Measurements from ENCODE around the gene TMEM203.
A peak's percentile ranks its signal among the peaks of the same experiment; 100 is the strongest.

The TMEM203 gene

DNA sequence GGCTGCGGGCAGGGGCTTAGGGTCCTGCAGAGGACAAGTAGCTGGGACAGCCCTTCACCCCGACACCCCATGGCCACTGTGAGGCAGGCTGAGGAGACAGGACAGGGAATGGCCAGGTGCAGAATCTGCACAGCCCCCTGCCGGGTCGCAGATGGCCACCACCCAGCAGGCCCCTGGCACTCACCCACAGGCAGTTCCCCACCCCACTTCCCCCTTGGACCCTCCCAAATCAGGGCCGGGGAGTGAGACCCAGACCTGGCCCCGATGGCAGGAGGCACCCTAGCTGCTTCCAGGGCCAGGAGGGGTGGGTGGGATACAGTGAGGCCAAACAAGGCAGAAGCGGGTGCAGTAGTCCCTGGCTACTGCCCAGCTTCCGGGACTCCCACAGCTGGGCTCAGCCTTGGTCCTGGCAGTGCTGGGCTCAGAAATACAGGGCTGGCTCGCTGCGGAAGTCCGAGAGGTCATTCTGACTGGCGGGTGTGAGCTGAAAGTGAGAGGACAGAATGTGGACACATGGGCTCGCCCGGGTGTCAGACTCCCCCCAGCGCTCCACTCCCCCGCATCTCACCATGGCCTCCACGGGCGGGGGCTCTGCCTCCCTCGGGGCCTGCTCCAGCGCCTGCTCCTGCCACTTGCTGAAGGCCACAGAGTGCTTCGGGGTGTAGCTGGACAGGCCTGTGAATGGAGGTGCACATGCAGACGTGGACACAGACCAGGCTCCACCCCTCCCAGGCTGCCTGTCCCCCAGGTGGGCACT lies 13.6 kb downstream of the TMEM203 start:
- H3K27ac ChIP-seq, result no peak overlapping the region
- TF ChIP-seq, protein P1, sequence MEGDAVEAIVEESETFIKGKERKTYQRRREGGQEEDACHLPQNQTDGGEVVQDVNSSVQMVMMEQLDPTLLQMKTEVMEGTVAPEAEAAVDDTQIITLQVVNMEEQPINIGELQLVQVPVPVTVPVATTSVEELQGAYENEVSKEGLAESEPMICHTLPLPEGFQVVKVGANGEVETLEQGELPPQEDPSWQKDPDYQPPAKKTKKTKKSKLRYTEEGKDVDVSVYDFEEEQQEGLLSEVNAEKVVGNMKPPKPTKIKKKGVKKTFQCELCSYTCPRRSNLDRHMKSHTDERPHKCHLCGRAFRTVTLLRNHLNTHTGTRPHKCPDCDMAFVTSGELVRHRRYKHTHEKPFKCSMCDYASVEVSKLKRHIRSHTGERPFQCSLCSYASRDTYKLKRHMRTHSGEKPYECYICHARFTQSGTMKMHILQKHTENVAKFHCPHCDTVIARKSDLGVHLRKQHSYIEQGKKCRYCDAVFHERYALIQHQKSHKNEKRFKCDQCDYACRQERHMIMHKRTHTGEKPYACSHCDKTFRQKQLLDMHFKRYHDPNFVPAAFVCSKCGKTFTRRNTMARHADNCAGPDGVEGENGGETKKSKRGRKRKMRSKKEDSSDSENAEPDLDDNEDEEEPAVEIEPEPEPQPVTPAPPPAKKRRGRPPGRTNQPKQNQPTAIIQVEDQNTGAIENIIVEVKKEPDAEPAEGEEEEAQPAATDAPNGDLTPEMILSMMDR (IDR thresholded peaks at IDR 0.05), result no peak
- no peak for TF ChIP-seq ZFX (IDR thresholded peaks at IDR 0.05; ENCODE audit: borderline replicate concordance)

DNA sequence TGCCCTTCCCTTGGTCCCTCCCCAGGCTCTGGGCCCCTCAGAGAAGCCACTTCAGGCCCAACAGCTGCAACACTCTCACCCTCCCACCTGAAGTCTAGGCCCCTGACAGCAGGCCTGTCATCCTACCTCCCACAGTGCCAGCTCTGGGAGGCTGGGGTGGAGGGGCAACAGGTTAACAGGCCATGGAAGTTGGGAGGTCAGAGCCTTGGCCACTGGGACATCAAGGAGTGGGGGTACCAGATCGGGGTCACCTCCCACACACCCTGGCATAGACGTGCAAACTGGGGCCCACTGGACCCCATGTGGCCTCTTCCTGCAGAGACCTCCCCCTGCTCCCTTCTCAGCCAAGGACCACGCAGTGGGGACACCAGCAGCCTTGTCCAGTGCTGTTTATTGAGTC lies 14.2 kb downstream of the TMEM203 start:
- TF ChIP-seq, protein P1 (IDR thresholded peaks at IDR 0.05), result no peak
- no peak for TF ChIP-seq ZFX (IDR thresholded peaks at IDR 0.05; ENCODE audit: borderline replicate concordance)
- peak overlapping the region; percentile 99 for H3K27ac ChIP-seq

- TF ChIP-seq, protein P1 (IDR thresholded peaks at IDR 0.05), result peak; percentile 42
- no peak for TF ChIP-seq ZFX (IDR thresholded peaks at IDR 0.05; ENCODE audit: borderline replicate concordance)
- H3K27ac ChIP-seq, result peak overlapping the region; percentile 99
Observed at GRCh38 chr9:137190315-137190856, 15.1 kb downstream of the TMEM203 start.

DNA sequence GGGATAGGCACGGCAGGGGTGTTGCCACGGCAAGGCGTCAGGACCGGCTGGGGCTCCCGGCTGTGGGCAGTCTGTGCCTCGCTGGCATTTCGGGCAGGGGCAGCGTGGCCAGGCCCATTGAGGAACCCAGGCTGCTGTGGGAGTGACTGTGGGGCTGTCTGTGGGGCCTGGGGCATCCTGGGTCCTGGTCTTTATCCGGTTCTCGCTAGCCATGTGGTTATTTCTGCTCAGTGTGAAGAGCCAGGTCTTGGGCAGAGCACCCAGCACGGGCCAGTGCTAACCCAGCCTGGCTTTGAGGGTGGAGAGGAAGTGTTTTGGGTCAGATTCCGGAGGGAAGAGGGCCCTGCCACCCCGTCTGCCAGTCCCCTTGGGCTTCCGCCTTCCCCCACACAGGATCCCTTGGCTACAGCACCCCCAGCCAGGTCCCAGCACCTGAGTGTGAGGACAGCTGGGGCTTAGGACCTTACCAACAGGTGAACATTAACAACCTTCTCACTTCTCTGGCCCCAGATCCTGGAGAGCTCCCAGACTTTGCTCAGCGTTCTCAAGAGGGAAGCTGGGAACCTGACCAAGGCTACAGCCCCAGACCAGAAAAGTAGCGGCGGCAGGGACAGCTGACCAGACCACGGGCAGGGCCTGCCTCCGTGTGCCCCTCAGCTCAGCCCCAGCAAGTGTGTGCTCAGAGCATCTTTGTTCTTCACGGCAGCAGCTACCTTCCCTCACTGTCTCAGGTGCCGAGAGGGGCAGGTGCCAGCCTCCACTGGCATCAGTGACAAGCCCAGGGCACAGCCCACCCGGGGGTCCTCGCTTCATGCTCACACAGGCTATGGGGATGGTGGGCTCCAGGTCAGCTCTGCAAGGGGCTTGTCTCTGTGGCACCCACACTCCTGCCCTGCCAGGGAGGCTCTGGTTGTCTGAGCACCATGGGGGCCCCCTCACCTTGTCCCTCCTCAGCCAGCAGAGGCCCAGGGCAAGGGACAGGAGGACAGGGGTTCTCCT lies 15.9 kb downstream of the TMEM203 start:
- peak overlapping the region; percentile 99 for H3K27ac ChIP-seq
- TF ChIP-seq, protein P1 (IDR thresholded peaks at IDR 0.05), result no peak
- TF ChIP-seq ZFX (IDR thresholded peaks at IDR 0.05; ENCODE audit: borderline replicate concordance), result no peak

DNA sequence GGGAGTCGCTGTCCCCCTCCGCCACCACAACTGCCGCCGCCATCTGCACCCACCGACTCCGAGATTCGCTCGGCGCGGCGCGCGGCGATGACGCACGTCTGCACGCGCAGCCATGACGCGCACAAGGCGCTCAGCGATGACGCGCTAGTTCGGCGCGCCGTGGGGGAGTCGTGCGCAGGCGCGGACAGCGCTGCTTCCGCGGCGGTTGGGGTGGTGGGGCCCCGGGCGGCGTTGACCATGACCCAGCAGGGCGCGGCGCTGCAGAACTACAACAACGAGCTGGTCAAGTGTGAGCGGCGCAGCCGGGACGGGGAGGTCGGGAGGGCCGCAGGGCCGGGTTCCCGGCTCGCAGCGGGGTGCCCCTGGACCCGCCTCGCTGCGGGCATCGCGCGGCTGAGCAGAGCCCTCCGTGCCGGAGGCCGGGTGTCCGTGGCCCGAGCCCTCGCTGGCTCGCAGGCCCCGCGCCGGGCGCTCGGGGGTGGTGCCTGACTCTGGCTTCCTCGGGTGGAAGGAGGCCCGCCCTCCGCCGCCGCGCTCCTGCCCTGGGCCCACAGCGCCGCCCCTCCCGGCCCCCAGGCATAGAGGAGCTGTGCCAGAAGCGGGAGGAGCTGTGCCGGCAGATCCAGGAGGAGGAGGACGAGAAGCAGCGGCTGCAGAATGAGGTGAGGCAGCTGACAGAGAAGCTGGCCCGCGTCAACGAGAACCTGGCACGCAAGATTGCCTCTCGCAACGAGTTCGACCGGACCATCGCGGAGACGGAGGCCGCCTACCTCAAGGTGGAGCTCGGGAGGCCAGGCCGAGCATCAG lies 16.8 kb downstream of the TMEM203 start, which contains the start of the genes ANAPC2 and SSNA1:
Gene ANAPC2, minus strand, starts transcription at position 71 of the 807 bp plus-strand sequence. Its CDS starts 28 bp downstream, at position 43.
Gene SSNA1, plus strand, starts transcription at position 187 of the 807 bp plus-strand sequence. Its CDS starts 51 bp downstream, at position 238.
- TF ChIP-seq, protein P1 (IDR thresholded peaks at IDR 0.05), result peak; percentile 59
- TF ChIP-seq ZFX (IDR thresholded peaks at IDR 0.05; ENCODE audit: borderline replicate concordance), result no peak
- peak within 1 kb of the TSS; percentile 99 for H3K27ac ChIP-seq

DNA sequence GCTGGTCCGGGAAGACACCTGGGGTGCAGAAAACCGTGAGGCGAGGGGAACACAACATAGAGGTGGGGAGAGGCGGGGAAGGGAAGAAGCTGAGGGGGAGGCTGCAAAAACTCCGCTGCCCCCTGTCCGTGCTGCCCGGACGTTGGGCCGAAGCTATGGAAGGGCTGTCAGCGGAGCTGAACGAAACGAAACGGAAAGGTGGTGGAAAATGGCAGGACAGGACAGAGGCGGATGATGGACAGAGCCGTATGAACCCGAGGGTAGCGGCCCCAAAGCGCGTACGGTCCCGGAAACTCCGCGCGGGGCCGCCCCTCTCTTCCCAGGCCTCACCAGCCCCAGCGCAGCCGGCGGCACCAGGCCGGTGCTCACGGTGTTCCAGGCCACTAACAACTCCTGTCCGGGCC lies 17.4 kb downstream of the TMEM203 start:
- H3K27ac ChIP-seq, result peak overlapping the region; percentile 99
- no peak for TF ChIP-seq ZFX (IDR thresholded peaks at IDR 0.05; ENCODE audit: borderline replicate concordance)
- TF ChIP-seq, protein P1 (IDR thresholded peaks at IDR 0.05), result no peak

All from 22Rv1 (cell line).